Hematopoietic multipotent progenitor cell treated with erythropoietin and hydrocortisone succinate and interleukin-3 and kit ligand, for 8 days (in vitro differentiated cells): ENCODE results near the gene TMCO5A.
"Not testable (repeated sequence)": the region's sequence is repeated elsewhere in the genome, so short reads cannot be mapped to it uniquely, and the experiment has no call there.

ENCODE experiments used
- DNase-seq: peaks from one replicate; pipeline ENCODE4 v3.0.0-alpha.2; 2015

TMCO5A gene

GRCh38 chr15:37934340-37934739 is at the start of gene TMCO5A:
TMCO5A (plus strand) TSS chr15:37934640; CDS start chr15:37936324, 1,684 bp downstream.
- DNase-seq: no peak

GRCh38 chr15:37885651-37886050 is 48.8 kb upstream of the TMCO5A start:
- no peak for DNase-seq

DNA sequence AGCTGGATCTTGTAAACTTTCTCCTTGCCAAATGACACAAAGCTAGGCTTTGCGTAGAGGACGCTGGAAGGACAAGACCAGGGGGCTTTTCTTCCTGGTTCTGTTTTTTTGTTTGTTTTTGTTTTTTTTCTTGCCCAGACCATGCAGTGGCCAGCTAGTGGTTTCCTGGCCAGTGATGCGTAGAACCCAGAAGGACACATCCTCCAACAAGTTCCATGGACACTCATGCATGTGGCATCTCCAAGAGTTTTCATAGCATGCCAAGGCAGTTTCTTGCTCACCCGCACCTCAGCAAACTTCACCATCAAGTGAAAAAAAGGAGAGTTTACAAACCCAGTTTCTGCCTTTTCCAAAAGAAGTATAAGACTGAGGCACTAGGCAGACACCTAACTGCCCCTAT is 46.1 kb upstream of the TMCO5A start:
- DNase-seq: no peak

DNA sequence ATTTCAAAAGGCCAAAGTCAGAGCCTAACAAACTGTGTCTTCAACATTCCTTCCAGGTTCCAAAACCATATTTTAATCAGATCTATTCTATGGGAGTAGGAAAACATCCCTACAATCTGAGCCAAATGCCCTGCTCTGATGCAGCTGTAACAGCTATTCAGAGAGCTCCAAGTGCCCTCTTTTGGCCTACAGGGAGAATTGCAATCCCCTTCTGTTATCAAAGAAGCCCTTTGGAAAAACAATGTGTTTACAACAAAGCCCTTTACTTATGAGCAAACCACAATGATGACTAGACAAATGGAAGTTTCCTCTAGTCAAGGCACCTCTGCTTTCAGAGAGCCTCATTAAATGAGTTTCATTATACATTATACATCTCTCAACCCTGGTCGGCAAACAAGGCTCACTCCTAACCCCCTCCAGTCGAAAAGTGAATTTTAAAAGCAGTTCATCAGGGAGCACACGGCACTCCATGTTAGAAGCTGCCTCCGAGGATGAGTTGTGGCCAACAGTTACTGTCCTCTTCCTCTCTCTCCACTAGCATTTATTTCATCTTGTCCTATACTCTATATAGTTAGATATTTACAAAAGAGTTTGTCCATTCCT is 42.6 kb upstream of the TMCO5A start:
- peak; percentile 36 for DNase-seq

DNA sequence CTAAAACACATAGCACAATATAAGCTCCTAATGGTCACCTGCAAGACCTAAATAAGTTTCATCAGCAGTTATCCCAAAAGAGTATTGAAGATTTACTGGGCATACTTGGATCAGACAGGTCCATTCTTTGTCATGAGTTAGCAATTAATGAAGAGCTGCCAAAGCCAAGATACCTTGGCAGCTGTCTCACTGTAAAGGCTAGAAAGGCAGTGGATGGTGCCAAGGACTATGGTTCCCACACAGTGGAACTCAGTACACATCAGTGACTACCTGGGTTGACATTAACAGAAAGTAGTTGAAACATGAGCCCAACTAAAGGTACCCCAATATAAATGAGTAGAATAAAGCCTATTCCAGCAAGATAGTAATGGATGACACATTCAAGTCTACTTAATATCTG is 41.1 kb upstream of the TMCO5A start:
- DNase-seq: no peak

DNA sequence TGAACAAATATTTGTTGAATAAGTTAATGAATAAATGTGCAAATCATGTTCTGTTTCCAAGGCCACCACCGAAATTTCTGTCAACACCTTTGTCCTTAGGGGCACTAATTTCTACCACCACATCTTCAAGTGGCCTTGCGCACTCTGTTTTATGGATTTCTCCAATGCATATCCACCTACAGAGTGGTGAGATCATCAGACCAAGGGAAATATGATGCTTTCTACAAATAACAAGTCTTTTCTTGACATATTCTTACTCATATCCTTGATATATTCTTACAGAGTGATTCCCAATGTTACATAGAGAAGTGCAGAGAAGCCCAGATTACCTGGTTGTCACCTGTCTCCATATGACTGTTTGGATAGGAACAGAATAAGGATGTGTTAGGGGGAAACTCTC is 36.1 kb upstream of the TMCO5A start:
- DNase-seq: no peak

DNA sequence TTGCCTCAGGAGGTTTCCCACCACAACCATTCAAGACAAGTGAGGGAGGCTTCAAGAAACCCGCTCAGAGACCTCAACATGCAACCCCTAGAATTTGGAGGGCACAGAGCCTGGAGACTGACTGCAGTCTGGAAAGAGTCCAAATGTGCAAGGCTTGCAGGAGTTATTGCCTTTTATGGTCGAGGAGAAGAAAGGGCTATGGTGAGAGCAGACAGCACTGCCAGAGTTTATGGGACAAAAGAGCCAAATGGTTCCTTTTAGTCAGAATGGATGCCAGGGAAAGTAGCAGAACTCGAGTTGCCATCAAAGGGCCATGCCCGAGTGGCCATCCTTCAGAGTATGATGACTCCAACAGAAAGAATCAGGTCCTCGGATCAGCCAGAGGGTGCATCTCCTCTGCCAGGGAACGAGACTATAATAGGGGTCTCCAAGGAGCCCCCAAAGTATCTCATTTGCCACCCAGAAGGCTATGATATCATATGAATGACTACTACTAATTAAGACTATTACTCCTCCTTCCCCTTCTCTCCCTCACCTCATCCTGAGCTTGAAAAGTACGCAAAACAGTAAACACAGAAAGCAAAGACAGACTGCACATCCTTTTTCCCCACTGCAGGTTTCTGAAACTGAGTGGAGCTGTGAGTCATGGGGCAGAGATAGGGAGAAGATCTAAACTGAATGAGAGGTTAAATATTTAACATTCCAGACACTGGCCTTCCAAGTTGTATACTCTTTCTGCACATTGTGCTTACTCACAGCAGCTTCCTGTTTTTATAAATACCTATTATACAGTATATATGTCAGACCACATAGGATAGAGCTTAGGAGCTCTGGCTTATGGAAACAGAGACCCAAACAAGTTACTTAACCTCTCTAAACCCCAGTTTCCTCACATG is 33.9 kb upstream of the TMCO5A start:
- no peak for DNase-seq

DNA sequence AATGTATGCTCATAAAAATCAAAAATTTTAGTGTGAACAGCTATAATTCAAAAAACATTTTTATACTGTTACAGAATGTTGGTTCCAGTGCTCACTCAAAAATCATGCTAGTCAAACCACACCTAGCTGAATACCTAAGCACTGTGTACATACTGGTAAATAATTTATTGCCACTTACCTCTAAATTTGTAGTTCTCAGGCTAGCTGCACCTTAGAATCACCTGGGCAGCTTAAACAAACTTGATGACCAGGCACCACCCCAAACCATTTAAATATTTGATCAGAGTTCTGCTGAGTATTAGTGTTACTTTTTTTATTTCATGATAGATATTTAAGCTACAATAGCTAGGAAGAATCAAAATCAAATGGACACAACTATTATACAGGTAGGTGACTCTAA is 32.3 kb upstream of the TMCO5A start:
- DNase-seq: no peak

GRCh38 chr15:37903919-37904625 is 30.4 kb upstream of the TMCO5A start:
- DNase-seq: no peak

DNA sequence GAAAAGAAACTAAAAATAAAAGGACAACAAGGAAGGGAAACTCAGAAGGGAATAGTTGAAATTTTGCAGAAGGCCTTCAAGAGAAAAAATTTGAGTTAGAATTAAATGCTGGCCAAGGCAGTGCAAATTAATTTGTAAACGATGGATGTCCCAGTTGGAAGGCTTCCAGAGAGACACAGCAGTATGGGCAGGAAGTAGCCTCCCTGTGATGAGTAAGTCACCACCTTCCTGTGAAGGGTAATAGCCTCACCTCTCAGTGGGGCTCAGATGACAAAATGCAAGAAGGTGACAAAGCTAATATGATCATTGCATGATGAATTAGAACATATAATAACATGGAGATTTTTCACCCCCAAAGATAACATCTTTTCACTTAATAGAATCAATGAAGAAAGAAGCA is 27.3 kb upstream of the TMCO5A start:
- no peak for DNase-seq

DNA sequence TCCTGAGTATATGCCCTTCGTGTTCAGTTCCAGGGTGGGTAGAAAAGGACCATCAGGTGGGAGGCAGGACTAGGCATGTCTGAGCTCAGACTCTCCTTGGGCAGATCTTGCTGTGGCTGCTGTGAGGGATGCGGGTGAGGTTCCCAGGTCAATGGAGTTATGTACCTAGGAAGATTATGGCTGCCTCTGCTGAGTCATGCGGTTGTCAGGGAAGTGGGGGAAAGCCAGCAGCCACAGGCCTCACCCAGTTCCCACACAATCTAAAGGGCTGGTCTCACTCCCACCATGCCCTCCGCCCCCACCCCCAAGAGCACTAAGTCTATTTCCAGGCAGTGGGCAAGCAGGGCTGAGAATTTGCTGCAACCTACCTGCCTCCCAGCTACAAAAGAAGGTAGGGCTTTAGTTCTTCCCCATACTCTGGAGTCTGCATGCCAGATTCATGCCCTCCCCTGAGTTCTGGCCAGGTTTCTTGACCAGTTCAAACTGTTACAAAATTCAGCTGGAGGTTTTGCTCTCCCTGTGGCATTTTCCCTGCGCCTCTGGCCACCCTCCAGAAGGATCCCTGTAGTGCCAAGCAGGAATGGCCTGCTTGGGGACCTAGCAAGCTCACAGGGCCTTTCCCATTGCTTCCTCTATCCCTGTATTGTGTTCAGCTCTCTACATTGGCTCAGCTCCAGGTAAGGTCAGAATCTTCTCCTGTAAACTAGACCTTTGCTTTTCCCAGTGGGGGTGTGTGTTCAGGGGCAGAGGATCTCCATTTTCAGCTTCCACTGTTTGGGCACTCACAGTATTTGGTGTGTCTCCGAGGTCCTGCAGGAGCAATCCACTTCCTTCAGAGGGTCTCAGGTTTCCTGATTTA is 12.7 kb upstream of the TMCO5A start:
- no peak for DNase-seq

- no peak for DNase-seq
Observed at GRCh38 chr15:37926136-37926535, 8.3 kb upstream of the TMCO5A start.

DNA sequence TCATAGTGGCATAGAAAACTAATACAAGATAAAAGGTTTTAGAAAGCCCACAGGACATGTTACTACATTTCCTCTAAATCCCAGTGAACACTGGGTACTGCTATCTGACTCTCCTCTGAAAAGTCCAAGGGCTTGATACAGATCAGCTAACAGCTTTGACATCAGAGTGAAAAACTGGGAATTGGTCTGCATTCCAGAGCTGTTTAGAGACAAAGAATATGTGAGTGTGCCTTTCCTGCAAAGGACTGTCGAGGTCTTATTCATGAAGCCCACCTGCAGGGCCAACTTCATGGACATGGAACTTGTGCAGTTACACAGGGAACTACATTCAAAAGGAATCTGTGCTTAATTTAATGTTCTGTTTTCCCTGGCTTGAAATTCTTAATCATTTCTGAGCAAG is 5.2 kb upstream of the TMCO5A start:
- DNase-seq: no peak

DNA sequence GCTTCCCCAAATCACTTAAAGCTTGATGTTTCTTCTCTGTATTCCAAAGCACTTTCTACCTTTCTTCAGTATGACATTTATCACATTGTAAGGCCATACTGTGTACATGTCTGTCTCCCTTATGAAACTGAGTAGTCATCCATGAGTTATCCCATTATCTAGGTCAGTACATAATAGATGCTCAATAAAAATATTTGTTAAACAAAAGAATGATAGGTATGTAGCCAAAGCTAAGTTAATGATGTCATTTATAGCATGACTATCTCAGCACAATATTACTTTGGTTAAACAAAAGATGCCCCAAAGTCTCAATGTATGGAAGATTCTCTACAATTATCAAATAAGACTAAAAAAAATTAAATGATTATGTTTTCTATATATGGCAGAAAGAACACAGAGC is 3.1 kb upstream of the TMCO5A start:
- no peak for DNase-seq

- no peak for DNase-seq
Observed at GRCh38 chr15:37931868-37932267, 2.6 kb upstream of the TMCO5A start.

DNA sequence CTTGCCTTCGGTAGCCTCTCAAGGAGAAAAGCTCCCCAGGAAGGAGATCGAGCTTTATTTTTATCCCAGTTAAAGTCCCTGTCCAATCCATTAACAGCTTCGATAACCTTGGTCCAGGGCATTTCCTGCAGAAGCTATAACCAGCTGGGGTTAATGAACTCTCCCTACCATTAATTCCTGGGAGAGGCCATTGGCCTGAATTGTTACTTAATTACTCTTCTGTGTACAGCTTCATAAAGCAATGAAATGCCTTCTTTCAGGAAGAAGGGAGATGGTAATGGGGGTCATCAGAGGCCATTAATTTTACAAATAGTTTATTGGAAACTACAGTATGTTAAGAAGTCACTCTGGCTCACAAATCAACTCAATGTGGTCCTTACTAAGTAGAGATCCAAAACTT is 1.9 kb upstream of the TMCO5A start:
- DNase-seq: no peak

DNA sequence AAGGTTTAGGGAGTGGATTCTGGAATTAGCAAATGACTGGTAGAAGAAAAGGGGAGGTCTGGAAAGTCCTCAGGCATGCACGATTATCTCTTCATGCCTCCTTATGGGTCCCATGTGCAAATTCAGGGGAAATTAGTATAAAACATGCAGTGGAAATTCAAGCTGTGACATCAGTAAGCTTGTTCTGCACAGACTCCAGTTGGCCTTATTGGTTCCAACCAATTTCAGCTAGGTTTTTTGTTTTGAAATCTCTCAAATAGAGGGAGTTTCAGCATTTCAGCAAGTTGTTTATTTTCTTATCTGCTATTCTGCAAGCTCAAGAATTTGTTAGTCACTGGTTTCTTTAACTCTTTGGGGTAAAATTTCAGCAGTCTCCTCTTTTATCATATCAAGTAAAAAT is 774 bp upstream of the TMCO5A start:
- no peak for DNase-seq

- DNase-seq: no peak
Observed at GRCh38 chr15:37940876-37941275, 6.4 kb downstream of the TMCO5A start.

DNA sequence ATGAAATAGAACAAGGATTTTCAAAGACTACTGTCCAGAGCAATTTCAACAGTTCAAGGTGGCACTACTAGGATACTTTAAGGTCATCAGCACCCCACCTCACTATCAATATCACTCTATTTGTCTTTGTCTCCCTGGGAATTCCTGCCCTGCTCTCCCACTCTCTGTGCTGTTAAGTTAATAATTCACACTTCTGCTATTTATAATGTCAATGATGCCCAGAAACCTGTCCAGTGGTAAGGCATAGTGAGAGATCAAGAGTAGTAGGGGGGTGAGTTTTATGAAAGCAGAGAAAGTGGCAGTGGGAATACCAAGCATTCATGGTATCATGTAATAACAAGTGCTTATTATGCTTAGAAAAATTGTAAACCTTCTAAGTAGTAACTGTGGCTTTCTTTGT is 7.3 kb downstream of the TMCO5A start:
- no peak for DNase-seq

DNA sequence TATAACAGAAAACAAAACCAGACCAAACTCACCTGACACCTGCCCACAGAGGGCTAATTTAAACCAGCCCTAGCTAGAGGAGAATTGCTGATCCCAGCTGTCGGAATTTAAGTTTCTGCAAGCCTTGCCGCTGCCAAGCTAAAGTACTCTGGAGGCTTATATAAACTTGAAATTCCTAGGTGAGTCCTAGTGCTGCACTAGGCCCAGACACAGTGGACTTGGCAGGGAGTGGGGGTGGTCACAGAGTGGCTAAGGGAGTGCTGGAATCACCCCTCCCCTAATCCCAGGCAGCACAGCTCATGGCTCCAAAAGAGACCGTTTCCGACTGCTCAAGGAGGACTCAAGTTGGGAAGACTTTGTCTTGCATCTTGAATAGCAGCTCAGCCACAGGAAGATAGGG is 17.6 kb downstream of the TMCO5A start:
- no peak for DNase-seq

- not testable (repeated sequence) for DNase-seq
Observed at GRCh38 chr15:37960742-37961141, 26.3 kb downstream of the TMCO5A start.

- no peak for DNase-seq
Observed at GRCh38 chr15:37967788-37968187, 33.3 kb downstream of the TMCO5A start.

GRCh38 chr15:37973856-37974255 is 39.4 kb downstream of the TMCO5A start:
- no peak for DNase-seq
